GM21619 (cell line): Measurements from ENCODE around the gene ACHE.
"Not testable (repeated sequence)": the region's sequence is repeated elsewhere in the genome, so short reads cannot be mapped to it uniquely, and the experiment has no call there.

Experiments
- ATAC-seq: cut with Tn5 transposase; IDR thresholded peaks from one replicate; pipeline ENCODE4 v1.9.1; 2021; ENCODE audit not compliant: unreplicated experiment

The ACHE gene

GRCh38 chr7:100895701-100895955, at the start of gene ACHE:
Gene ACHE (minus strand): TSS chr7:100895888. CDS start chr7:100894232, 1,656 bp downstream.
- ATAC-seq = no peak

GRCh38 chr7:100944138-100944537, 48.5 kb upstream of the ACHE start:
- ATAC-seq = no peak

GRCh38 chr7:100943693-100944092, 48.0 kb upstream of the ACHE start:
- no peak for ATAC-seq

GRCh38 chr7:100942045-100942774, 46.5 kb upstream of the ACHE start:
- ATAC-seq = no peak

GRCh38 chr7:100936167-100936566, 40.5 kb upstream of the ACHE start:
- not testable (repeated sequence) for ATAC-seq

- ATAC-seq = not testable (repeated sequence)
Measured at GRCh38 chr7:100935381-100935780, 39.7 kb upstream of the ACHE start.

- no peak for ATAC-seq
Measured at GRCh38 chr7:100933734-100934133, 38.0 kb upstream of the ACHE start.

- ATAC-seq = no peak
Measured at GRCh38 chr7:100929808-100930174, 34.1 kb upstream of the ACHE start.

GRCh38 chr7:100923616-100924015, 27.9 kb upstream of the ACHE start:
- ATAC-seq = not testable (repeated sequence)

- no peak for ATAC-seq
Measured at GRCh38 chr7:100921039-100921438, 25.4 kb upstream of the ACHE start.

GRCh38 chr7:100919779-100920437, 24.2 kb upstream of the ACHE start:
- not testable (repeated sequence) for ATAC-seq

- not testable (repeated sequence) for ATAC-seq
Measured at GRCh38 chr7:100919335-100919734, 23.6 kb upstream of the ACHE start.

GRCh38 chr7:100914879-100915447, 19.3 kb upstream of the ACHE start:
- ATAC-seq = no peak

GRCh38 chr7:100914208-100914878, 18.7 kb upstream of the ACHE start:
- ATAC-seq = no peak

- no peak for ATAC-seq
Measured at GRCh38 chr7:100911484-100911883, 15.8 kb upstream of the ACHE start.

GRCh38 chr7:100910443-100910842, 14.8 kb upstream of the ACHE start:
- ATAC-seq = not testable (repeated sequence)

- no peak for ATAC-seq
Measured at GRCh38 chr7:100908512-100908911, 12.8 kb upstream of the ACHE start.

- no peak for ATAC-seq
Measured at GRCh38 chr7:100902638-100903037, 7.0 kb upstream of the ACHE start.

- no peak for ATAC-seq
Measured at GRCh38 chr7:100901921-100902332, 6.2 kb upstream of the ACHE start.

- ATAC-seq = no peak
Measured at GRCh38 chr7:100900978-100901377, 5.3 kb upstream of the ACHE start.

- no peak for ATAC-seq
Measured at GRCh38 chr7:100899432-100899831, 3.7 kb upstream of the ACHE start.
